Thyroid gland (tissue), 4 donors: ENCODE data around the gene SPIN2B.

Experiments
- POLR2A ChIP-seq, 2 donors: fragments of 450-650 bp; IDR thresholded peaks; one replicate each; pipeline ENCODE4 v1.6.1; 2017; ENCODE audit warnings: antibody characterized with exemption in 2 of 2, mild to moderate bottlenecking in 2 of 2, moderate library complexity in 1 of 2
- TF ChIP-seq, protein P1 (sequence below), 6 experiments: fragments of 200-600 bp in 3 of 6; fragments of 450-650 bp in 3 of 6; sonication (generic) in 3 of 6; IDR thresholded peaks; one replicate each; pipeline ENCODE4 v1.5.1; 2016 to 2019; ENCODE audit warnings: antibody characterized with exemption in 6 of 6, mild to moderate bottlenecking in 2 of 6, inconsistent platforms in 1 of 6, moderate library complexity in 1 of 6

DNA sequence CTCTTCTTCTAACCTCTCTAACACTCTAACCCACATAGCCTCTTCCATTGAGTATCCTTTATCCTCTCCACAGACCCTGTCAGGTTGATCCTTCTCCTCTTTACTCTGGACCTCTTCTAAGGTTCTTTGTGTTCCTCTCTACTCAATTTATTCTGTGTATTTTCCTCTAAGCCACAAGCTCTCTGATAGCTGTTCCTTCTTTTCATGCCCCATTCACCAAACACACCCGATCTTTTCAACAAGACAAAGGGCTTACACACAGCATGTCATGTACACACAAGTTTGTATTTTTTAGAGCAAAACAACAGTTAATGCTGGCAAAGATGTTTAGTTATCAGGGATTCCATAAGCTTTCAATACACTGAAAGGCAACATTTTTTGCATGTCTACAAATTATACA, 1.9 kb downstream of the SPIN2B start:
- TF ChIP-seq POLR2A (IDR thresholded peaks at IDR 0.05), result no peak
- TF ChIP-seq, protein P1, sequence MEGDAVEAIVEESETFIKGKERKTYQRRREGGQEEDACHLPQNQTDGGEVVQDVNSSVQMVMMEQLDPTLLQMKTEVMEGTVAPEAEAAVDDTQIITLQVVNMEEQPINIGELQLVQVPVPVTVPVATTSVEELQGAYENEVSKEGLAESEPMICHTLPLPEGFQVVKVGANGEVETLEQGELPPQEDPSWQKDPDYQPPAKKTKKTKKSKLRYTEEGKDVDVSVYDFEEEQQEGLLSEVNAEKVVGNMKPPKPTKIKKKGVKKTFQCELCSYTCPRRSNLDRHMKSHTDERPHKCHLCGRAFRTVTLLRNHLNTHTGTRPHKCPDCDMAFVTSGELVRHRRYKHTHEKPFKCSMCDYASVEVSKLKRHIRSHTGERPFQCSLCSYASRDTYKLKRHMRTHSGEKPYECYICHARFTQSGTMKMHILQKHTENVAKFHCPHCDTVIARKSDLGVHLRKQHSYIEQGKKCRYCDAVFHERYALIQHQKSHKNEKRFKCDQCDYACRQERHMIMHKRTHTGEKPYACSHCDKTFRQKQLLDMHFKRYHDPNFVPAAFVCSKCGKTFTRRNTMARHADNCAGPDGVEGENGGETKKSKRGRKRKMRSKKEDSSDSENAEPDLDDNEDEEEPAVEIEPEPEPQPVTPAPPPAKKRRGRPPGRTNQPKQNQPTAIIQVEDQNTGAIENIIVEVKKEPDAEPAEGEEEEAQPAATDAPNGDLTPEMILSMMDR (IDR thresholded peaks at IDR 0.05), result no peak
